ENCODE results near the gene PIGQ. TPM values are rescaled to one million over a fixed set of nuclear protein-coding genes. Genes with fewer than 3 reads are reported as not detected.

PIGQ gene
- total and polyA plus RNA-seq, 2 of the 13 experiments (the other 11 are each of a cell fraction or from before 2014, with no cell fraction given): 7.7 to 19.7 TPM

DNA sequence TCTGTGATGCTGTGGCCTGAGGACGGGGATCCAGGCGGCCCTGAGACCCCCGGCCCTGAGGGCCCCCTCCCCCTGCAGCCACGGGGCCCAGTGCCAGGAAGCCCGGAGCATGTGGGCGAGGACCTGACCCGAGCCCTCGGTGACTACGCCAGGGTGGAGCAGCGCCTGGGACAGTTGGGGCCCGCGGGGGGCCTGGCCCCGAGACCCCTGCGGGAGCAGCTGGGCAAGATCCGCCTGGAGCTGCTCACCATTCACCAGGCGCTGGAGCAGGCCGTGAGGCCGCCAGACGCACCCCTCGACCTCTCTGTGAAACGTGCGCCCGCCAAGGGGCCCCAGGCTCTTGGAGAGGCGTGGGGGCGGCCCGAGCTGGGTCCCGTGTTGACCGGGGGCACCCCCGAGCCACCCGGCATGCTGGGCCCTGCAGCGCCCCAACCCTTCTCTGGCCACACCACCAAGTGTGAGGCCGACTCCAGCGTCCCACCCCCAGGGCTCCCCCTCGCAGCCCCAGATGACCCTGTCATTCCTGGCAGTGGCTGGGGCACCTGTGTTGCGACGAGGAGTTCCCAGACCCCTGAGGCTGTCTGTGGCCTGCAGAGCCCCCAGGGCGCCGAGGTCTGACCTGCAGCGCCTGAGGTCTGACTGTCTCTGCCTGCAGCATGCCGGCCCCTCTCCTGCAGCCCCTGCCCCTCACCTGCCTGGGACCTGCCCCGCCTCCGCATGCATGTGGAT, 4.9 kb upstream of the PIGQ start (continued):
- TF ChIP-seq ZBTB10 (CRISPR knock-in tag; IDR thresholded peaks at IDR 0.05; ENCODE audit: borderline replicate concordance) (0 out of 2 replicates have a peak, but pooled peaks have one; percentile 34), PLSCR1 (CRISPR knock-in tag; IDR thresholded peaks at IDR 0.05; ENCODE audit: borderline replicate concordance) (no peak), RXRA (CRISPR knock-in tag; IDR thresholded peaks at IDR 0.05) (0 out of 2 replicates have a peak, but pooled peaks have one; percentile 42)
- TF ChIP-seq, protein P1, sequence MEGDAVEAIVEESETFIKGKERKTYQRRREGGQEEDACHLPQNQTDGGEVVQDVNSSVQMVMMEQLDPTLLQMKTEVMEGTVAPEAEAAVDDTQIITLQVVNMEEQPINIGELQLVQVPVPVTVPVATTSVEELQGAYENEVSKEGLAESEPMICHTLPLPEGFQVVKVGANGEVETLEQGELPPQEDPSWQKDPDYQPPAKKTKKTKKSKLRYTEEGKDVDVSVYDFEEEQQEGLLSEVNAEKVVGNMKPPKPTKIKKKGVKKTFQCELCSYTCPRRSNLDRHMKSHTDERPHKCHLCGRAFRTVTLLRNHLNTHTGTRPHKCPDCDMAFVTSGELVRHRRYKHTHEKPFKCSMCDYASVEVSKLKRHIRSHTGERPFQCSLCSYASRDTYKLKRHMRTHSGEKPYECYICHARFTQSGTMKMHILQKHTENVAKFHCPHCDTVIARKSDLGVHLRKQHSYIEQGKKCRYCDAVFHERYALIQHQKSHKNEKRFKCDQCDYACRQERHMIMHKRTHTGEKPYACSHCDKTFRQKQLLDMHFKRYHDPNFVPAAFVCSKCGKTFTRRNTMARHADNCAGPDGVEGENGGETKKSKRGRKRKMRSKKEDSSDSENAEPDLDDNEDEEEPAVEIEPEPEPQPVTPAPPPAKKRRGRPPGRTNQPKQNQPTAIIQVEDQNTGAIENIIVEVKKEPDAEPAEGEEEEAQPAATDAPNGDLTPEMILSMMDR (CRISPR knock-in tag; IDR thresholded peaks at IDR 0.05): peak; percentile 15

All from HepG2 (cell line).